T follicular helper cell (primary cell): ENCODE measurements around the gene DUS1L.

Source experiments
- DNase-seq: peaks from one replicate; pipeline ENCODE4 v3.0.0-alpha.2; 2020; ENCODE audit warnings: low read depth

The DUS1L gene

DNA sequence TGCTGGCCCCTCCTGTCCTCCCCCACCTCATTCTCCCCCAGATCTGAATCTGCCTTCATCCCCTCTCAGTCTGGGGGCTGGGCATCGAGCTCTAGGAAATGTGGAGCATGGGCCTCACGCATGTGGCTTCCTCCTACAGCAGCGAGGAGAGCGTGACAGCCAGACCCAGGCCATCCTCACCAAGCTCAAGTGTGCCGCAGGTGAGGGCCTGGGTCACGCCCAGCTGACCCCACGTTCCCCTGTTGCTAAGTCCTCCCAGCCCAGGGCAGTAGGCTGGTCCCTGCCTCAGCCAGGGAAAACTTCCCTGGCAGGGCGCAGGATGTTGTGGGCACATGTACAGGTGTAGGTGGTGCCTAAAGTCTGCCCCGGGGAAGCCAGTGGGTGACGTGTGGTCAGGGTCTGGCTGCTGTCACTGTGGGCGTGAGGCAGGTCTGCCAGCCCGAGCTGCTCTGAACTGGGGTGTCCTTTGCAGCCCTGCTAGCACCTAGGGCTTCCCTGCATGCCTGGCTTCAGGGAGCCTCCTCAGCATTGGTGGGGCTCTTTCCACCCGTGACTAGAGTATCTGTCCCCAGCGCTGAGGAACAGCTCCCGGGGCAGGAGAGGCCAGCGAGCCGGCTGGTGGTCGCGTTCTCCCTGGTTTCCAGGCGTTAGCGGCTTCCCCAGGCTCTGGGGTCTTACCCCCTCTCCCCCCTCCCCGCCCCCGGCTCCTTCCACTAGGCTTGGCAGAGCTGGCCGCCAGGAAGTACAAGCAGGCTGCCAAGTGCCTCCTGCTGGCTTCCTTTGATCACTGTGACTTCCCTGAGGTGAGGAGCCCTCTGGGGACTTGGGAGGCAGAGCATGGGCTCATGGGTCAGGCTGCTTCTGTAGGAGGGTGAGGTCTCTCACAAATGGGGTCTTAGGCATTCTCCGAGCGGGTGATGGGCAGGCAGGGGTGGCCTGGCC, 10.3 kb downstream of the DUS1L start:
- DNase-seq, result no peak

DNA sequence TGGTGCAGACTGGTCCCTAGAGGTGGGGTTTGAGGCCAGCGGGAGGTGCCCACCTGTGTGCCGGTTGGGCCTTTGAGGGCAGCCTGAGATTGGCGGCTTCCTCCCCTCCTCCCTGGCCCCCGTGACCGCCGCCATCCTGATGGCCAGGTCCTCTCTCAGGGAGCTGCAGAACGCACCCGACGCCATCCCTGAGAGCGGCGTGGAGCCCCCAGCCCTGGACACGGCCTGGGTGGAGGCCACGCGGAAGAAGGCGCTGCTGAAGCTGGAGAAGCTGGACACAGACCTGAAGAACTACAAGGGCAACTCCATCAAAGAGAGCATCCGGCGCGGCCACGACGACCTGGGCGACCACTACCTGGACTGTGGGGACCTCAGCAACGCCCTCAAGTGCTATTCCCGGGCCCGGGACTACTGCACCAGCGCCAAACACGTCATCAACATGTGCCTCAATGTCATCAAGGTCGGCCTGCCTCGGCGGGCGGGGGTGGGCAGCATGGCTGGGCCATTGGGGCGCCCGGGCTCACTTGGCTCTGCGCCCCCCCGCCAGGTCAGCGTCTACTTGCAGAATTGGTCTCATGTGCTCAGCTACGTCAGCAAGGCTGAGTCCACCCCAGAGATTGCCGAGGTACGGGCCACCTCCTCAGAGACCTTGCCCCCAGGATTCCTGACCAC, 11.1 kb downstream of the DUS1L start:
- DNase-seq, result no peak

DNA sequence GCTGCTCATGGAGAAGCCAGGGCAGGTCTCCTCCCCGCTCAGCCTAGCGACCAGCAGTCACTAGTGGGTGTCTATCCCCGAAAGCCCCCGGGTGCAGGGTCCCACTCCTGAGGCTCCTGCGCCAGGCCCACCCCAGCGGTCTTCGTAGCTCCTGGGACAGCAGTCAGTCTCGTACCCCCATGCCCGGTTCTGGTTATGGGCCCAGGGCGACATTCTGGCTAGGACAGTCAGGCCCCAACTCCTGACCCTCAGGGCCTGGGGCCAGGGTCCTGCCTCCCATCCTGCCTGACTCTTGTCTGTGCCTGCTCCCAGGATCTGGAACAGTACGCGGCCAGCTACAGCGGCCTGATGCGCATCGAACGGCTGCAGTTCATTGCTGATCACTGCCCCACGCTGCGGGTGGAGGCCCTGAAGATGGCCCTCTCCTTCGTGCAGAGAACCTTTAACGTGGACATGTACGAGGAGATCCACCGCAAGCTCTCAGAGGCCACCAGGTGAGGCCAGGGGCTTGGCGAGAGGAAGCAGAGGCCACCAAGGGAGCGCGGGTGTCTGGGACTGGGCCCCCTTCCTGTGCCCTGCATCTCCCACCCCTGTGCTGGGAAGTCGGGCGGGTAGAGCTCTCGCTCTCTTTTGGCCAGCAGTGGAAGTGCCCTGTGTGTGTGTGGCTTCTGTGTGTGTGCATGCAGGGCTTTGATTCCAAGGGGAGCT, 11.9 kb downstream of the DUS1L start:
- DNase-seq, result no peak

DNA sequence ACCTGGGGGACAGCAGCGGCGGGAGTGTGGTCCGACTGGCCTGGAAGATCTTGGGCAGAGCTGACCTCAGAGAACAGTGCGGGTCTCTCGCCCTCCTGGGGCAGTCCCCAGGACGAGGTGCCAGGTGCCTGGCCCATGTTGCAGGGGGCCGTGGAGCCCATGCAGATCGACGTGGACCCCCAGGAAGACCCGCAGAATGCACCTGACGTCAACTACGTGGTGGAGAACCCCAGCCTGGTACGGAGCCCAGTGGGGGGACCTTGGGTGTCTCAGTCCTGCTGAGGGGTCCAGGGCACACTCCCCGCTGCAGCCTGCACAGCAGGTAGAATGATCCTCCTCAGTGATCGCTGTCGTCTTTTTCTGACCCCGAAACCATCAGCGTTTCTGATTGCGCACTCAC, 12.5 kb downstream of the DUS1L start:
- DNase-seq, result no peak

DNA sequence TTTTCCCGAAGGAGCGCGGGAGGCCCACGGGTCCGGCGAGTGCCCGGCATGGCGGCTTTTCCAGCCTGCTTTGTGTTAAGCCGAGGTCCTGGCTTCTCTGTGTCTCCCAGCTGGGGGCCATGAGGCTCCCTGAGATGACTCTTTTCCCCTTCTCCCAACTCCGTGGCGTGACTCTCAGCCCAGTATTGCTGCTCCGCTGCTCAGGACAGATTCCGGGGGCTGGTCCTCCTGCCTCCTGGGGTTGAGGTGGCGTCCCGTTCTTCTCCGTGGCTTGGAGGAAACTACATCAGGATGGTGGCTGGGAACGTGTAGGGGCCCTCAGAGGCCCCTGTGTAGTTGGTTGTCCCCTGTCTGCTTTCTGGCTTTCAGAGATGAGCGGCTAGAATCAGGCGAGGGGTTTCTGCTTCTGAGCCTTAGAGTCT, 13.0 kb downstream of the DUS1L start:
- no peak for DNase-seq

DNA sequence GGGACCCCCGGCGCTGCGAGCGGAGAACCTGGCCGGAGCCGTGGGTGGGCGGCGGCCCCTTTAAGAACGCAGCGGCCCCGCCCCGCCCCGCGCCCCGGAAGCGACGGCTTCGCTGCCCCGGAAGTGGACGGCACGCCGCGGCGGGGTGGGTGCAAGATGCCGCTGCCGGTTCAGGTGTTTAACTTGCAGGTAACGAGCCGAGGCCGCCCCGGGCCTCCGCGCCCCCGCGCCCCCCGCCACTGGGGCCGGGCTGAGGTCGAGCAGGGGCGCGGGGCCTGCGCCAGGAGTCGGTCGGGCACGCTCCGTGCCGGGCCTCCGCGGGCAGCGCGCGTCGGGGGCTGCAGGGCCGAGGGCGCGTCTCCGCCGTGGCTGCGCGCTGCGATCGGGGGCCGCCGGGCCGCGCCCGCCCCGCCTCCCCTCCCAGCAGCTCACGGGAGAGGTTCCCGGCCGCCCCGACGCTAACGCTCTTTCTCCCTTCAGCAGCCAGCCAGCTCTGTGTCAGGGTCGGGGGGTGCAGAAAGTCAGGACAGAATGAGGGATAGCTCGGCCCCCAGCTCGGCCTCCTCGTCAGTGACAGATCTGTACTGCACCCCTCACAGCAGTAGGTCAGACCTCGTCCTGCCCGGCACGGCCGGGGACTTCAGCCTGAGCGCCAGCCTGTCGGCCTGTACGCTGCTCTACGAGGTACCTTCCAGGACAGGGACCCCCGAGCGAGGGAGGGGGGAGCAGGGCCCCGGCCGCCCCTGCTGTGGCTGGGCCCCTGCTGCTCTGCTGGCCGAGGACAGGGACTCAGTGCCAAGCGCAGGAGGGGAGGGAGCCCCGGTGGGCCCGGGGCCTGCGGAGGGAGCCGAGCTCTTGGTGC, 13.6 kb downstream of the DUS1L start, which contains the start of the genes GPS1 and RFNG:
Gene GPS1 (plus strand): TSS at position 123 of the 862 bp plus-strand sequence. CDS start 34 bp downstream, at position 157.
Gene RFNG (minus strand): TSS at position 36 of the 862 bp plus-strand sequence. CDS start 45 bp downstream, outside the sequence.
- DNase-seq, result peak; percentile 74

DNA sequence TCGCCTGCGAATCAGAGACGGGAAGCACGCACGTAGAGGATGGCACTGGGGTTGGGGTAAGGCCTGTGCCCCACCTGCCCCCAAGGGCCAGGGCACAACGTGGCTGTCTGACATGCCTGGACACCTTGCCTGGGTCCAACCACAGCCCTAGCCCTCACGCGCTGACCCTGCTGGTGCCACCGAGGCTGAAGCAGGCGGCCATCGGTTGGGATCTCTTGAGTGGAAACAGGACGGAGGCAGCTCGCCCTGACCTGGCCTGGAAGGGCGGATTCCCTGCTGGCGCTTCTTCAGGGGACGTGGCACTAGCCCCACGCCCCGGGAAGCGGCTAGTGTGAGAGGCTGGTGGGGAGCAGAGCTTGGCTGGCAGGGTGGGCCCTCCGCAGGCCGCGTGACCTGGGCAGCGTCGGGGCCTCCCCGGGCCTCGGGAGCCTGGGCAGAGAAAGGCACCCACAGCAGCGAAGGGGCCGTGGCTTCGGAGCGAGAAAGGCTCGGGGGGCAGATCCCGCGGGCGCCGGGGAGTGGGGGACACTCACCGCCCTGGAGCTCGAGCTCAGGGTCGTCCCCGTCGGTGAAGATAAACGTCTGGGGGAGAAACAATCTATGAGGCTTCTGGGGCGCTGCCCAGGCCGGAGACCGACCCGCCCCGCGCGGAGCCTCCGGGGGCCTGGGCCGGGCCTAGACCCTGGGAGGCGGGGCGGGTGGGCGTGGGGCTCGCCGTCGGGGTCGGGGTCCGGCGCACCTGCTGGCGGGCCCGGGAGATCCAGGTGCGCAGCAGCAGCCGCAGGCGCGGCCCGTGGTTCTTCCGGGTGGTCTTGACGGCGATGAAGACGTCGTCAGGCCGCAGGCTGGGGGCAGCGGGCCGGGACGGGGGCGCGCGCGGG, 14.6 kb downstream of the DUS1L start:
- no peak for DNase-seq

DNA sequence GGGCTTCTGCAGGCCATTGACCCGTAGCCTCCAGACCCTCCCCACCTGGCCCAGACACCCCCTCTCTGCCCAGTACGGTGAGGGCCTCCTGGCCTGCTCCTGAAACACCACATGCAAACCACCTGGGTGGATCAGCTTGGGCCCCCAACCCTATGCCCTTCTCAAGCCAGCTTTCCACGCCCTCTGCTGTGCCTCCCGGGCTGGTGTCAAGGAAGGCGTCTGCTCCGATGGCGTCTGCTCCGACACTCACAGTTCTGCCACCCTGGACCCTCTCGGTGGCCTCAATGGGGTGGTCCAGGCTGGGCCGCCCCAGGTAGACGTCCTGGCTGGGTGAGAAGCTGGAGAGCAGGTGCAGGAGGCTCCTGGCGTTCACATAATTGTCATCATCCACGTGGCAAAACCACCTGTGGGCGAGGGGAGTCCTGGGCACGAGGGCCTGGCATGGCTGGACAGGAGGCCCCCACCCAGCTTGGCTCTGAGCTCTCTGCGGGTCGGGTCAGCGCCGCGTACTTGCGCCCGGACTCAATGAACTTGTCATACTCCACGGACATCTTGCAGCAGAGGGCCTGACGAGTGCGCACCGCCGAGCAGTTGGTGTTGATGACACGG, 15.3 kb downstream of the DUS1L start:
- DNase-seq, result no peak

DNA sequence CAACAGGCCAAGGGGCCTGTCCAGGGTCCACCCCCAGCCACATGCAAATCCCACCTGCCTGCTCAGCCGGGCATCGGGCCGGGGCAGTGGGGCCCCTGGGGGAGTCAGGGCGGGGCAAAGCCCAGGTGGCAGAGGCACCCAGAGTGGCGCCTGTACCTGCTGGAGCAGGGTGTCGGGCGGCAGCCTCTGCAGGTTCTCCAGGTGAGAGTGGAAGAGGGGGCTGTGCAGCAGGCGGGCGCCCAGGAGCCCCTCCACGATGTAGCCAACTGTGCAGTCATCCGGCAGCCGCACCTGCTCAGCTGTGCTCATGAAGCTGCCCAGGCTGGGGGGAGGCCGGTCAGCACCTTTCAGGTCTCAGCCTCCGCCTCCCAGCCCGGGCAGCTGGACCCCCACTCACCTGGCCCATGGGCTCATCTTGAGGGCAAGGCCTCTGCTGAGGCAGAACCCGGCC, 16.1 kb downstream of the DUS1L start:
- no peak for DNase-seq

DNA sequence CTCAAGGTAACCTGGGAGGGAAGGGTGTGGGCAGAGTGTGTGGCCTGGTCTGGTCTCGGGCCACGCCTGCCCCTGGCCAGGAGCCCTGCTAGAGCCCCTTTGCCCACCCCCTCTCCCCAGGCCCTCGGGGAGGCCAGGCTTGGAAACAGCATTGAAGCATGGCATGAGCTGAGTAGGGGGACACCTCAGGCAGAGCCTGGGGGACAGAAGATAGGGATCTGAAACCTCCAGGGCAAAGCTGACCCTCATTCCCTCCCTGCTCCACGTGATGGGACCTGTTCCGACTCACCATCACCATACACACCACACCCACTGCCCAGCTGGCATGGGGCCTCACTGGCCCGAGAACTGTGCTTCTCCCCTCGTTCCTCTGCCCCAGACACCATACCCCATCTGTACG, 16.5 kb downstream of the DUS1L start:
- DNase-seq, result no peak

DNA sequence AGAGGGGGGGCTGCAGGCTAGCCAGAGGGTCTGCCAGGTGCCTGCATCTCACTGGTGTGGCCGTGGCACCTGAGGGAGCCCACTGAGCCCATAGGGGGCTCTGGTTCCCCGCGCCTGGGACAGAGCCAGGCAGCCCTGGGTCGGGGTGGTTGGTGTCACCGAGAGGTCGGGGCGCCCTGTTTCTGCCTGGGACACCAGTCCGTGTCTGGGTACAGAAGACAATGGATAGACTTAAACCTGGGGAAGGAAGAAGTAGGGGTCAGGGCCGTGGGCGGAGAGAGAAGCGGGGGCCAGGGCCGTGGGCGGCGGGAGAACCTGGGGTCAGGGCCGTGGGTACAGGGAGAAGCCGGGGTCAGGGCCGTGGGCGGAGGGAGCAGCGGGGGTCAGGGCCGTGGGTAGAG, 17.0 kb downstream of the DUS1L start:
- DNase-seq, result no peak

DNA sequence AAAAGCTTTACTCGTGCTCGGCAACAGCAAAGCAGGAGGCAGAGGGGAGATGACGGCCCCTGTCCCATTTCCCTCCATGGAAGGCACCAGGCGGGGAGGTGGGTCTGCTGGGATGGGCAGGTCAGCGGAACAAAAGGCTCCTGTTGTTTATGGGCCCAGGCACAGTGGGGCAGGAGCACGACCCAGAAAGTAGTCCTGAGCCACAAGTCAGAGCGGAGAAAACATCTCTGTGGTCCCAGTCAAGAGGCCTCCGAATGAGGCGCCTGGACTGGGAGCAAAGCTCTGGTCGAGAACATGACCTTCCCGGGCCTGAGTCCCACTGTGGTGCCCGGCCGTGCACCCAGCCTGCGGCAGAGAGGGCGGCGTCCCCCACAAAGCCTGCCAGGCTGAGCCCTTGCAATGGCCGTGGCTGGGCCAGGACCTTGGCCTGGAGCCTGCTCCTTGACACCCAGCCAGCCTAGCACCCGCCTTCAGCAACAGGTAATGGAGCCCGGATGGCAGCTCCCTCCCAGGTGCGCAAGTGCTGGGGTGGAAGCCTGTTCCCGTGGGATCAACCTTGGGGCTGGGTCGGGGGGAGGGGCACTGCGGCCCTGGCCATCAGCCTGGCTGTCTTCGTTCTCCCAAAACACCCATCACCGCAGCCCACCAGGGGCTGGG, 17.6 kb downstream of the DUS1L start:
- no peak for DNase-seq

DNA sequence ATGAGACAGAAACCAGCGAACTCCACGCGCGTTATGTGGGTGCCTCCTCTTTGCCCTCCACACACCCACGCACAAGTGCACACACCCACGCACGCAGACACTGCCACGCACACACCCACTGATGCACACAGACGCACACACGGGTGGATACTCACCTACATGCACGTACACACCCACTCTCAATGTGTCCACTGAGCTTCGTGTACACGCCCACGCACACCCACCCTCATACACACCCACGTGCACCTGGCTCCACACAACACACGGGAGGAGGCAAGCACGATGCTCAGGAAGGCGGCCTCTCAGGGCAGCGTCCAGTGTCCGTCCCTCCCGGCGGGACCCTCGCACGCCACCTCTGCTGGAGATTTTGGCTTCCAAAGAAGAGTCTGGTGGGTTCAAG, 18.2 kb downstream of the DUS1L start:
- DNase-seq, result no peak

DNA sequence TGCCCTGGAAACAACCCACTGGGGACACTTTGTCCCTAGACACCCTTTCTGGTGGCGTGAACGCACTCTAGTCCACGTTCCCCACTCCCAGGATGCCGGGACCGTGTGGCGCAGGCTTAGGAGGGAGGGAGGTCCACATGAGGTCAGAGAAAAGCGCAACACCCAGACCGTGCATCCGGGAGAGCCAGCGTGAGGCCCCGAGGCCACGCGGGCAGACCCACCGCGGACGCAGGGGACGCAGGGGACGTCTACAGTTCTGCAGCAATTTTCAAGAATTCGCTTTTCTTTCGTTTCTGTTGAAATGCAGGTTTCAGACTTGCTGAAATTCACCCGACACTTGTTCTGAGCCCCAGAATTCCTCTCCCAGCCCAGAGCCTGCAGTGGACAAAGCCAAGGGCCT, 18.7 kb downstream of the DUS1L start:
- no peak for DNase-seq

DNA sequence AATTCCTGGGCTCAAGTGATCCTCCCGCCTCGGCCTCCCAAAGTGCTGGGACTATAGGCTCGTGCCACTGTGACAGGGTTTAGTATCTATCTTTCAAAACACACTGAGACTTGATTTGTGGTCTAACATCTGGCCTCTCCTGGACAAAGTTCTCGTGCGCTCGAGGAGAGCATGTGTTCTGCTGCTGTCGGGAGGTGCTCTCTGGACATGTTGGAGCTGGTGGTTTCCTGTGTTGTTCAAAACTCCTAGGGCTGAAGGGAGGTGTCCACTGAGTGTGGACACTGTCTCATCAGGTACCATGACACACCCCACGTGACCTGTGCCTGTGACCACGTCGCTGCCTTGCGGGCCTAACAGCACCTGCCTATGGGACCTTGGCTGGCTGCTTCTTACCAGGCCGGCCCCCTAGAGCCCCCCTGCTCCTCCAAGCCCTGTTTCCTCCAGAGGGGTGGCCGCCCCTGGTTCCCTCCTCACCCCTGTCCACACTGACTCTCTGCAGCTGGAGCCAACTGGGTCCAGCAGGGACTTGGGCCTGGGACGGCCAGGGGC, 19.6 kb downstream of the DUS1L start:
- DNase-seq, result no peak

DNA sequence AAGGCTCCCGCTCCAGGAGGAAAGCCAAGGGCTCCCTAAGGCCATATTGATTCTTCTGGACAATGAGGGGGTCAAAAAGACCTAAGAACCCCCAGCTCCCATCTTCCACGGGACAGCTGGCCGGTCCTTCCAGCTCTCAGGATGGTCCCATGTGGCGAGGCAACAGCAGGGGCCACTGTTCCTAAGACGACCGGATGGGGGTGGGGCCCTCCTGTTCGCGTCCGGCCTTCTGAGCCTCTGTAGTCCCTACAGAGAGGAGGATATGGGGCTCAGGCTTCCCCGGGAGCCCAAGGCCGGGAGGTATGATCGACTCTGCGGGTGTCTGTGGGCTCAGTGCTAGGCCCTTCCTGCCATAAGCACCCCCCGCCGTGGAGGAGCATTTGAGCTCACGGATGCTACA, 22.1 kb downstream of the DUS1L start:
- DNase-seq, result no peak

DNA sequence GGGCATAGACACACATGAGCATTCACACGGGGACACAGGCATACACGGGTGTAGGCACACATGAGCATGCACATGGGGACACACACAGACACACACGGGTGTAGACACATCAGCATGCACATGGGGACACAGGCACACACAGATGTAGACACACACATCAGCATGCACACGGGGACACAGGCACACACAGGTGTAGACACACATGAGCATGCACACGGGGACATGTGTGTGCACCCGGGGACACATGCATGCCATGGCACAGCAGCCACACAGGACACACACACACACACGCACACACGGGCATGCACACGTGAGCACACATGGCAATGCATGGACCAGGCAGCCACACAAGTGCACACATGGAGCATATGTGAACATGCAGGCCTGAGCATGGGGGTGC, 23.0 kb downstream of the DUS1L start:
- no peak for DNase-seq

DNA sequence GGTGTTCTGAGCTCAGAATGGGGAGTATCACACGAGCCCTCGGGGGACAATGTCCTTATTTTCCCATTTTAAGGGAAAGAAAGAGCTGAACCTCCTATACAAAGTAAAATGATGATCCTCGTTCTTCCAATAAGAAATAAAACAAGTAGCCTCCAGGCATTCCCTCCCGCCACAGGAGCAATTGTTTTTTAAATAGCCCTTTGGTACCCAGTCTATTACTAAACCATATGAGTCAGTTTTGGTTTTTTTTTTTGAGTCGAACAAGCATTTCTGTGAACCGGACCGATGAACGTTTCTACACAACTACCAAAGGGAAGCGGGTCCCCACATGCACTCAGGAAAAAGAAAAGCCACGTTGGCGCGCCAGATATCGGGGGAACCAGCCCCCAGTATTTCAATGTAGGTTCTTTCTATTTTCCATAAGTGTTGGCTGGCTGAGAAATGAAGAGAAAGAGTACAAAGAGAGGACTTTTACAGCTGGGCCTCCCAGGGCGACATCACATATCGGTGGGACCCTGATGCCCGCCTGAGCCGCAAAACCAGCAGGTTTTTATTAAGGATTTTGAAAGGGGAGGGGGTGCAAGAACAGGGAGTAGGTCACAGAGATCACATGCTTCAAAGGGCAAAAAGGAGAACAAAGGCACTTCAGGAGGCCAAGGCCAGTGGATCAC, 24.3 kb downstream of the DUS1L start:
- DNase-seq, result no peak
